Mesothelial cell of epicardium (in vitro differentiated cells): Measurements from ENCODE around the gene GABARAPL1. TPM values are rescaled to one million over a fixed set of nuclear protein-coding genes. Genes with fewer than 3 reads are reported as not detected.
"Not testable (repeated sequence)": the region's sequence is repeated elsewhere in the genome, so short reads cannot be mapped to it uniquely, and the experiment has no call there.

ENCODE experiments used
- DNase-seq, 2 experiments: peaks; one replicate each; pipeline ENCODE4 v3.0.0; 2021; ENCODE audit warnings: low spot score in 2 of 2; ENCODE audit not compliant: unreplicated experiment in 2 of 2
- H3K27ac Mint-ChIP-seq: 2 replicates; pipeline ENCODE4 v1.8.0; 2021; ENCODE audit warnings: mixed read lengths
- H3K27me3 Mint-ChIP-seq: 2 replicates; pipeline ENCODE4 v1.8.0; 2021; ENCODE audit warnings: low read depth, mixed read lengths
- H3K36me3 Mint-ChIP-seq: 2 replicates; pipeline ENCODE4 v1.8.0; 2021; ENCODE audit warnings: mixed read lengths
- H3K4me1 Mint-ChIP-seq: 2 replicates; pipeline ENCODE4 v1.8.0; 2021; ENCODE audit warnings: mixed read lengths
- H3K4me3 Mint-ChIP-seq: 2 replicates; pipeline ENCODE4 v1.8.0; 2021; ENCODE audit warnings: mild to moderate bottlenecking, moderate library complexity, mixed read lengths
- H3K9me3 Mint-ChIP-seq: 2 replicates; pipeline ENCODE4 v1.8.0; 2021; ENCODE audit warnings: mixed read lengths
- total RNA-seq: library from RNA; stranded (reverse); gene quantifications from 3 replicates; pipeline ENCODE4 v1.2.1, GENCODE V29; 2021
- TF ChIP-seq, protein P1 (sequence below): fragments of 200-600 bp; sonication (generic); IDR thresholded peaks from one replicate; pipeline ENCODE4 v1.5.0; 2021; ENCODE audit warnings: antibody characterized with exemption; ENCODE audit not compliant: unreplicated experiment

GABARAPL1 gene
- total RNA-seq, 1 donor from 2014 or later = 100 TPM

- H3K36me3 Mint-ChIP-seq = peaks cover 52% of the 10 kb centered on the region
- no peak overlapping the region for H3K4me3 Mint-ChIP-seq
- H3K9me3 Mint-ChIP-seq = no peaks in the 10 kb centered on the region
- TF ChIP-seq, protein P1, sequence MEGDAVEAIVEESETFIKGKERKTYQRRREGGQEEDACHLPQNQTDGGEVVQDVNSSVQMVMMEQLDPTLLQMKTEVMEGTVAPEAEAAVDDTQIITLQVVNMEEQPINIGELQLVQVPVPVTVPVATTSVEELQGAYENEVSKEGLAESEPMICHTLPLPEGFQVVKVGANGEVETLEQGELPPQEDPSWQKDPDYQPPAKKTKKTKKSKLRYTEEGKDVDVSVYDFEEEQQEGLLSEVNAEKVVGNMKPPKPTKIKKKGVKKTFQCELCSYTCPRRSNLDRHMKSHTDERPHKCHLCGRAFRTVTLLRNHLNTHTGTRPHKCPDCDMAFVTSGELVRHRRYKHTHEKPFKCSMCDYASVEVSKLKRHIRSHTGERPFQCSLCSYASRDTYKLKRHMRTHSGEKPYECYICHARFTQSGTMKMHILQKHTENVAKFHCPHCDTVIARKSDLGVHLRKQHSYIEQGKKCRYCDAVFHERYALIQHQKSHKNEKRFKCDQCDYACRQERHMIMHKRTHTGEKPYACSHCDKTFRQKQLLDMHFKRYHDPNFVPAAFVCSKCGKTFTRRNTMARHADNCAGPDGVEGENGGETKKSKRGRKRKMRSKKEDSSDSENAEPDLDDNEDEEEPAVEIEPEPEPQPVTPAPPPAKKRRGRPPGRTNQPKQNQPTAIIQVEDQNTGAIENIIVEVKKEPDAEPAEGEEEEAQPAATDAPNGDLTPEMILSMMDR = no peak
- H3K27me3 Mint-ChIP-seq = no peaks in the 10 kb centered on the region
- no peak overlapping the region for H3K27ac Mint-ChIP-seq
- peaks cover 5% of the 10 kb centered on the region for H3K4me1 Mint-ChIP-seq
- DNase-seq = no peak
Observed at GRCh38 chr12:10221846-10222245, 9.2 kb downstream of the GABARAPL1 start.

GRCh38 chr12:10223208-10223607 lies 10.5 kb downstream of the GABARAPL1 start:
- peaks cover 52% of the 10 kb centered on the region for H3K36me3 Mint-ChIP-seq
- H3K9me3 Mint-ChIP-seq = no peaks in the 10 kb centered on the region
- H3K4me3 Mint-ChIP-seq = no peak overlapping the region
- H3K4me1 Mint-ChIP-seq = peaks cover 5% of the 10 kb centered on the region
- DNase-seq = no peak
- no peaks in the 10 kb centered on the region for H3K27me3 Mint-ChIP-seq
- no peak overlapping the region for H3K27ac Mint-ChIP-seq
- TF ChIP-seq, protein P1 = no peak

GRCh38 chr12:10225426-10225825 lies 12.7 kb downstream of the GABARAPL1 start:
- H3K36me3 Mint-ChIP-seq = peaks cover 45% of the 10 kb centered on the region
- H3K4me3 Mint-ChIP-seq, H3K27ac Mint-ChIP-seq, DNase-seq, H3K4me1 Mint-ChIP-seq, H3K9me3 Mint-ChIP-seq, H3K27me3 Mint-ChIP-seq: not testable (repeated sequence)

DNA sequence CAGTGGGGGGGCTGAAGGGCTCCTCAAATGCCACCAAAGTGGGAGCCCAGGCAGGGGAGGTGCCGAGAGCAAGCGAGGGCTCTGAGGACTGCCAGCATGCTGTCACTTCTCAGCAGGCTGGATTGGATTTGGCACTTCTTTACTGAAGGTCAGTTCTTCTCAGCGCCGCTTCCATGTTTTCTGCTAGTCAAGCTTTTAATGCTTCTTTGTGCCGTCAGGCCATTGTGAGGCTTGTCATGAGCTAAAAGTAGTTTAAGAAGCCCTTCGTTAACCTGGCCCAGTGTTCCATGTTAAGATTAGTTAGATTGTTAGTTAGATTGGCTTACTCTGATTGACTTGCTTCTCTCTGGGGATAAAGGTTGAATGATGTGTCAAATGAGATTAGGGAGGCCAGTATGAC lies 13.4 kb downstream of the GABARAPL1 start:
- Mint-ChIP-seq H3K9me3 (no peaks in the 10 kb centered on the region), H3K27me3 (no peaks in the 10 kb centered on the region), H3K36me3 (peaks cover 39% of the 10 kb centered on the region), H3K4me3 (no peak overlapping the region), H3K27ac (no peak overlapping the region), H3K4me1 (peaks cover 5% of the 10 kb centered on the region)
- DNase-seq = no peak
- TF ChIP-seq, protein P1 = no peak

GRCh38 chr12:10226731-10227130 lies 14.1 kb downstream of the GABARAPL1 start:
- H3K4me3 Mint-ChIP-seq = no peak overlapping the region
- H3K36me3 Mint-ChIP-seq = peaks cover 34% of the 10 kb centered on the region
- DNase-seq = no peak
- peaks cover 5% of the 10 kb centered on the region for H3K4me1 Mint-ChIP-seq
- no peaks in the 10 kb centered on the region for H3K27me3 Mint-ChIP-seq
- no peak overlapping the region for H3K27ac Mint-ChIP-seq
- no peaks in the 10 kb centered on the region for H3K9me3 Mint-ChIP-seq
- TF ChIP-seq, protein P1 = no peak

DNA sequence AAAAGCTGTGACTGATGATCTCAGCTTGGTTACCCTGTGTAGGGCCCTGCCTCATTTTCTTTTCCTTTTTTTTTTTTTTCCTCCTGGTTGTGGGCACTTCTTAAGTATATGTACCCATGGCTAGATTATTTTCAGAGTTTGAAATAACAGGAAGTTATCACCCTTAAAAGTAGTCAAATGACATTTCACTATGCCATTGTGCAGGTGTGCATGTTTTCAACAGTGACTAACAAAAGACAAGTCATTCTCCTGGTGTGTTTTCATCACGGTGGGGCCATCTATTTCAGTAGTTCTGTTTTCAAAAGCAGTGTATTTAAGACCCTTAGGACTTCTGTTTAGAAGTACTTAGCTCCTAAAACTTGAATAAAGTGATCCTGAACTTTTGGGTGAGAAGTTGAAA lies 15.0 kb downstream of the GABARAPL1 start:
- no peak for DNase-seq
- Mint-ChIP-seq H3K27ac (no peak overlapping the region), H3K9me3 (no peaks in the 10 kb centered on the region), H3K4me3 (no peak overlapping the region), H3K27me3 (no peaks in the 10 kb centered on the region), H3K4me1 (peaks cover 5% of the 10 kb centered on the region), H3K36me3 (peaks cover 25% of the 10 kb centered on the region)
- TF ChIP-seq, protein P1 = no peak
